Lower leg skin (tissue), 4 donors: Measurements from ENCODE around the gene RIOX2. TPM values are rescaled to one million over a fixed set of nuclear protein-coding genes. Genes with fewer than 3 reads are reported as not detected.

ENCODE experiments used
- DNase-seq, 2 donors: peaks; one replicate each; pipeline ENCODE4 v3.0.0-alpha.2; 2019; ENCODE audit warnings: low spot score in 2 of 2
- H3K4me3 ChIP-seq: fragments of 200-600 bp; sonication (generic); 2 replicates; pipeline ENCODE4 v1.5.1; 2017; ENCODE audit warnings: mild to moderate bottlenecking, low read depth; ENCODE audit not compliant: poor library complexity, severe bottlenecking
- POLR2A ChIP-seq, 2 donors: fragments of 450-650 bp; IDR thresholded peaks; one replicate each; pipeline ENCODE4 v1.6.1; 2016 to 2017; ENCODE audit warnings: antibody characterized with exemption in 2 of 2, mild to moderate bottlenecking in 1 of 2, moderate library complexity in 1 of 2
- WGBS, 2 donors: methylation state at CpG; one replicate each; pipeline ENCODE4 v1.1.5; 2018; 5-methylcytosine and 5-hydroxymethylcytosine counted together
- intact Hi-C: fragments of 100-400 bp; cut with DNase I; formaldehyde crosslinking; loops from one replicate; pipeline ENCODE4 v1.15.0; 2023; ENCODE audit warnings: low total_unique reads
- total RNA-seq, 4 donors: library from RNA; depleted of rRNA; stranded (reverse); fragments of >200 nt; gene quantifications; one replicate each; pipeline ENCODE4 v1.1.0, GENCODE V29; 2016
- TF ChIP-seq, protein P1 (sequence below), 3 donors: fragments of 450-650 bp; IDR thresholded peaks; one replicate each; pipeline ENCODE4 v1.5.1; 2016; ENCODE audit warnings: antibody characterized with exemption in 3 of 3, mild to moderate bottlenecking in 3 of 3, moderate library complexity in 2 of 3

Gene RIOX2
- total RNA-seq, 4 donors from 2014 or later, result 37.6 to 42.5 (median 40.7) TPM

DNA sequence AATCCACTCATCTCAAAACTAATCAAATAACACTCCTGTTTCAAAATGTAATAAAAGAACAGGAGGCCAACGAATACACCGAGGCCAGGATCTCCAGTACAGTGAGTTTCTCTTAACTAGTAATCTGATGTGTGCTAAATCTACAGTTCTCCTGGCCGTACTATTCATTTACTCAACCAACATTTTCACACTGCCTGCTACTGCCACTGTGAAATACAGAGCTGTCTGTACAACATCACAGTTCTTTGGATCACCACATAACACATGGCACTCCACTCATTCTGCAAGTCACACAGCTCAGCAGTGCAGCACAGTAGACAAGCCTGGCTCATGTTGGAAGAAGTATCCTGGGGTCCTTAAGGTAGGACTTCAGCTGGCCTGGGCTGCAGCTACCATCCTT lies 21.9 kb downstream of the RIOX2 start:
- DNase-seq, result no peak
- intact Hi-C loops, result no loop called here
- 96 to 98% methylated on average over 3 of the region's 3 CpGs for WGBS, 2 donors
- H3K4me3 ChIP-seq, result no peak overlapping the region
- TF ChIP-seq, protein P1, sequence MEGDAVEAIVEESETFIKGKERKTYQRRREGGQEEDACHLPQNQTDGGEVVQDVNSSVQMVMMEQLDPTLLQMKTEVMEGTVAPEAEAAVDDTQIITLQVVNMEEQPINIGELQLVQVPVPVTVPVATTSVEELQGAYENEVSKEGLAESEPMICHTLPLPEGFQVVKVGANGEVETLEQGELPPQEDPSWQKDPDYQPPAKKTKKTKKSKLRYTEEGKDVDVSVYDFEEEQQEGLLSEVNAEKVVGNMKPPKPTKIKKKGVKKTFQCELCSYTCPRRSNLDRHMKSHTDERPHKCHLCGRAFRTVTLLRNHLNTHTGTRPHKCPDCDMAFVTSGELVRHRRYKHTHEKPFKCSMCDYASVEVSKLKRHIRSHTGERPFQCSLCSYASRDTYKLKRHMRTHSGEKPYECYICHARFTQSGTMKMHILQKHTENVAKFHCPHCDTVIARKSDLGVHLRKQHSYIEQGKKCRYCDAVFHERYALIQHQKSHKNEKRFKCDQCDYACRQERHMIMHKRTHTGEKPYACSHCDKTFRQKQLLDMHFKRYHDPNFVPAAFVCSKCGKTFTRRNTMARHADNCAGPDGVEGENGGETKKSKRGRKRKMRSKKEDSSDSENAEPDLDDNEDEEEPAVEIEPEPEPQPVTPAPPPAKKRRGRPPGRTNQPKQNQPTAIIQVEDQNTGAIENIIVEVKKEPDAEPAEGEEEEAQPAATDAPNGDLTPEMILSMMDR (IDR thresholded peaks at IDR 0.05), result no peak
- TF ChIP-seq POLR2A (IDR thresholded peaks at IDR 0.05), result no peak

DNA sequence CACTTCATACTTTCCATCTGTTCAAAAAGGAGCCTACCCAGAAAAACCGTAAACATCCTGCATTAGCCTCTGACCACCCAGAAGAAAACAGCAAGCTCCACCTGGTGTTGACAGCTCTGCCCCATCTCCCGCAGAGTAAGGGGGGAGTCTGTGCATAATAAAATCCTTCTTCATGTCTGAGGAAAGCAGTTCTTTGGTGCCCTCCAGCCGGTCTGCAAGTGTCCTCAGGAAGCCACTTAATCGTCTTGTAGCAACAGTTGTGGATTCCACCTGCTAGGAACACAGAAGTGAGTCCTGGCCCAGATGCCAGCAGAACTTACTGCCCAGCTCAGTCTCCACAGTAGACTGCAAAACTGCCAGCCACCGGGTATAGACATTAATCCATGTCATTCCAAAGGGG lies 22.5 kb downstream of the RIOX2 start:
- DNase-seq, result no peak
- WGBS, 2 donors, result 76 to 84% methylated on average over 5 of the region's 5 CpGs
- intact Hi-C loops, result no loop called here
- TF ChIP-seq, protein P1 (IDR thresholded peaks at IDR 0.05), result no peak
- no peak for TF ChIP-seq POLR2A (IDR thresholded peaks at IDR 0.05)
- H3K4me3 ChIP-seq, result no peak overlapping the region

DNA sequence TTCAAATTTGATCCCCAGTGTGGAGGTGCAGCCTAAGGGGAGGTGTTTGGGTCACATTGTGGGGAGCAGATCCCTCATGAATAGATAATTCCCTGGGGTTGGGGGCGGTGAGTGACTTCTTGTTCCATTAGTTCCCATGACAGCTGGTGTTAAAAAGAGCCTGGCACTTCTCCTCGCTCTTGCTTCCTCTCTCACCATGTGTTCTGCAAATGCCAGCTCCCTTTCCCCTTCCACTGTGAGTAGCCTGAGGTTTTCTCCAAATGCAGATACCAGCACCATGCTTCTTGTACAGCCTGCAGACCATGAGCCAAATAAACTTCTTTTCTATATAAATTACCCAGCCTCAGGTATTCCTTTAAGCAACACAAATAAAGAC lies 23.1 kb downstream of the RIOX2 start:
- intact Hi-C loops, result no loop called here
- TF ChIP-seq POLR2A (IDR thresholded peaks at IDR 0.05), result no peak
- TF ChIP-seq, protein P1 (IDR thresholded peaks at IDR 0.05), result no peak
- H3K4me3 ChIP-seq, result no peak overlapping the region
- 83 to 85% methylated on average over 2 of the region's 2 CpGs for WGBS, 2 donors
- no peak for DNase-seq

DNA sequence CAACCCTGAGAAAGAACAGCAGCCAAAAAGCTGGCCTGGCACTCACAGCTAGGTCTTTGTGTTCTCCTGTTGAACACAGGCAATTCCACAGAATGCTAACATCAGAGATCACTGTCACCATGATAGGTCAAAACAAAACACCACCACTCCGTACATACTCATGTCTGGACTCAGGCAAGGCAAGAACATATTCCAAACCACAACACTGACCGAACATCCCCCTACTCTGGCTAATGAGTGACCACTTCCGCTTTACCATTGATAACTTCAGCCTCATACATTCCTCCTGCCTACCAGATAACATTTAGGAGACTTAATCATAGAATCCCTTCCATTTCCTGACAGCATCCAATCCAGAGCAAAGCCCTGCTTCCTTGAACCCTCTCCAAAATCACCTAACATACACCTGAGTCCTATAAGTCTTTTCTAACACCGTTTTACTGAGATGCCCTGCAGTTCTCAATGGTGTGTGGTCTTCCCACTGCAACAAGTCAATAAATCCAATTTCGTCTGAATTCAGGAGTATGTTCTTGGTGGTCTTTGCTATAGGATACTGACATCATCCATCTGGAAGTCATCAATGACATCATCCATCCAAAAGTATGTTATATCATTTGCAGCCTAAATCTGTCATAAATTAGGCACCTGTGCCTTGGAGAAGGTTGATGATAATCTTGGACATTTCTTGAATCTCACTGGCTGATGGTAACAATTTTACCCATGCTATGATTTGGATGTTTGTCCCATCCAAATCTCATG lies 23.7 kb downstream of the RIOX2 start:
- H3K4me3 ChIP-seq, result no peak overlapping the region
- WGBS, 2 donors, result 86 to 88% methylated on average over 5 of the region's 5 CpGs
- DNase-seq, result no peak
- TF ChIP-seq POLR2A (IDR thresholded peaks at IDR 0.05), result no peak
- TF ChIP-seq, protein P1 (IDR thresholded peaks at IDR 0.05), result no peak
- intact Hi-C loops, result no loop called here

DNA sequence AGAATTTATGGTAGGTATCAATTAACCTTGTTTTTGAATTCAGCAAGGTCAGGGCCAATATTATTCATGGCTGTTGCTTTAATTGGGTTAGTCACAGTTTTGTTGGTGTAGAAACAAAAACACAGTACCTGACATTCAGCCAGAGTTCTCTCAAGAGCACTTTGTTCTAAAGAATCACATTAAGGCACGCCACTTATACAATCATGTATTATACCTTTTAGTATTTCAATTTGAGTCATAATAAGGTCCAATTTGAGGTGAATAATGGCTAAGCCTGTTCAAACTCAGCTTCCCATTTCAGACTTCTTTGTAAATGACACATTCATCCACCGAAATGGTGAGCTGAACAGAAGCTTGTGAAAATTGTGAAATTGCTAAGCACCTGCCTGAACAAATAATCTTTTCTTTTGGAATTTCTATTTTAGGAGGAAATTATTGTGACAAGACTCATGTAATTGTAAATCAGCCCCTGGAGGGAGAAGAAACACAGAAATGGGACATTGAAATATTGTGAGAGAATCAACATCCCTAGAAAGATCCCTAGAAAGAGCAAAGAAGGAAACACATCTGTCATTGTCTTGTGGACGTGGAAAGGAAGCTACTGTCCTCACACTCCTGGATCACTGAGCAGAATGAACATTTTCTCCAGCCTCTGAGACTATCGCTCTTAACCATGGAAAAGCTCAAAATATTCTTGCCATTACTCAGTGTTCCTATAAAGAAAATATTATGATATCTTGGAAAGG lies 29.3 kb downstream of the RIOX2 start:
- no peak for TF ChIP-seq POLR2A (IDR thresholded peaks at IDR 0.05)
- TF ChIP-seq, protein P1 (IDR thresholded peaks at IDR 0.05), result no peak
- no peak for DNase-seq
- intact Hi-C loops, result no loop called here
- WGBS, 2 donors, result 72 to 78% methylated on average over 4 of the region's 4 CpGs
- H3K4me3 ChIP-seq, result no peak overlapping the region
